Thoracic aorta (tissue), 2 donors: Measurements from ENCODE around the gene SCN5A. TPM values are rescaled to one million over a fixed set of nuclear protein-coding genes. Genes with fewer than 3 reads are reported as not detected.

Source experiments
- ATAC-seq: fragments of 150-250 bp; one replicate; pipeline ENCODE4 v1.8.0; 2017; ENCODE audit warnings: low read depth; ENCODE audit not compliant: insufficient number of reproducible peaks, low FRiP score
- DNase-seq: peaks from one replicate; pipeline ENCODE4 v3.0.0-alpha.2; 2020; ENCODE audit warnings: low spot score
- H3K27ac ChIP-seq, 2 donors: fragments of 200-600 bp; sonication (generic); 1 replicate in 1 of 2; 2 replicates in 1 of 2; pipeline ENCODE4 v1.5.1; 2016; ENCODE audit warnings: mild to moderate bottlenecking in 2 of 2, moderate library complexity in 2 of 2
- H3K27me3 ChIP-seq: fragments of 200-600 bp; sonication (generic); replicated peaks from 2 replicates; pipeline ENCODE4 v1.6.0; 2016; ENCODE audit warnings: mild to moderate bottlenecking; ENCODE audit not compliant: insufficient read depth
- H3K36me3 ChIP-seq: fragments of 200-600 bp; sonication (generic); one replicate; pipeline ENCODE4 v1.5.1; 2016
- H3K4me1 ChIP-seq, 2 donors: fragments of 200-600 bp; sonication (generic); 1 replicate in 1 of 2; 2 replicates in 1 of 2; pipeline versions ENCODE4 v1.5.1 to v1.6.0; 2016; ENCODE audit warnings: low read depth in 2 of 2, mild to moderate bottlenecking in 1 of 2; ENCODE audit not compliant: control insufficient read depth in 1 of 2
- H3K4me3 ChIP-seq: fragments of 200-600 bp; sonication (generic); 2 replicates; pipeline ENCODE4 v1.5.1; 2016; ENCODE audit warnings: mild to moderate bottlenecking
- H3K9me3 ChIP-seq: fragments of 200-600 bp; sonication (generic); 2 replicates; pipeline ENCODE4 v1.5.1; 2016
- CTCF ChIP-seq: fragments of 200-600 bp; sonication (generic); IDR thresholded peaks from one replicate; pipeline ENCODE4 v1.5.1; 2019; ENCODE audit warnings: antibody characterized with exemption
- total RNA-seq, 2 donors: library from RNA; depleted of rRNA; stranded (reverse); fragments of >200 nt; gene quantifications; one replicate each; pipeline versions ENCODE4 v1.1.0 to v1.2.3, GENCODE V29; 2016

Gene SCN5A
- total RNA-seq, 2 donors from 2014 or later = 5.4 to 14.4 TPM

- no peak for ATAC-seq
- TF ChIP-seq CTCF = no peak
- Histone ChIP-seq H3K27me3 (no peaks in the 10 kb centered on the region), H3K4me1 (peaks cover 5 to 21% of the 10 kb centered on the region in 2 donors), H3K36me3 (no peaks in the 10 kb centered on the region), H3K4me3 (no peak overlapping the region), H3K27ac (no peak overlapping the region), H3K9me3 (no peaks in the 10 kb centered on the region)
- DNase-seq = no peak
These were observed 2.1 kb downstream of the SCN5A start for GRCh38 chr3:38647217-38647970.

- Histone ChIP-seq H3K27ac (no peak overlapping the region), H3K4me3 (no peak overlapping the region), H3K36me3 (no peaks in the 10 kb centered on the region), H3K4me1 (peaks cover 5 to 21% of the 10 kb centered on the region in 2 donors), H3K9me3 (no peaks in the 10 kb centered on the region), H3K27me3 (no peaks in the 10 kb centered on the region)
- TF ChIP-seq CTCF = no peak
- no peak for ATAC-seq
- no peak for DNase-seq
These were observed 2.9 kb downstream of the SCN5A start for GRCh38 chr3:38646630-38647029.

GRCh38 chr3:38646062-38646461, 3.4 kb downstream of the SCN5A start:
- TF ChIP-seq CTCF = no peak
- no peak overlapping the region for H3K4me3 ChIP-seq
- H3K4me1 ChIP-seq = peaks cover 5 to 20% of the 10 kb centered on the region in 2 donors
- H3K27me3 ChIP-seq = no peaks in the 10 kb centered on the region
- ATAC-seq (no peak), DNase-seq (no peak)
- H3K27ac ChIP-seq = no peak overlapping the region
- no peaks in the 10 kb centered on the region for H3K36me3 ChIP-seq
- H3K9me3 ChIP-seq = no peaks in the 10 kb centered on the region

GRCh38 chr3:38645601-38646000, 3.9 kb downstream of the SCN5A start:
- no peak for TF ChIP-seq CTCF
- Histone ChIP-seq H3K36me3 (no peaks in the 10 kb centered on the region), H3K4me3 (no peak overlapping the region), H3K9me3 (no peaks in the 10 kb centered on the region), H3K27me3 (no peaks in the 10 kb centered on the region), H3K27ac (no peak overlapping the region), H3K4me1 (peaks cover 5 to 15% of the 10 kb centered on the region in 2 donors)
- DNase-seq (no peak), ATAC-seq (no peak)

GRCh38 chr3:38645076-38645475, 4.4 kb downstream of the SCN5A start:
- H3K4me1 ChIP-seq = peaks cover 5 to 12% of the 10 kb centered on the region in 2 donors
- DNase-seq (no peak), ATAC-seq (no peak)
- no peak overlapping the region for H3K4me3 ChIP-seq
- H3K36me3 ChIP-seq = no peaks in the 10 kb centered on the region
- no peaks in the 10 kb centered on the region for H3K27me3 ChIP-seq
- H3K9me3 ChIP-seq = no peaks in the 10 kb centered on the region
- no peak for TF ChIP-seq CTCF
- no peak overlapping the region for H3K27ac ChIP-seq
